HG03469 (cell line): ENCODE measurements around the gene CSDE1.
A peak's percentile ranks its signal among the peaks of the same experiment; 100 is the strongest.

ENCODE experiments used
- ATAC-seq: cut with Tn5 transposase; IDR thresholded peaks from one replicate; pipeline ENCODE4 v1.9.1; 2021; ENCODE audit warnings: mild to moderate bottlenecking, moderate library complexity, moderate number of reproducible peaks; ENCODE audit not compliant: unreplicated experiment

Gene CSDE1

DNA sequence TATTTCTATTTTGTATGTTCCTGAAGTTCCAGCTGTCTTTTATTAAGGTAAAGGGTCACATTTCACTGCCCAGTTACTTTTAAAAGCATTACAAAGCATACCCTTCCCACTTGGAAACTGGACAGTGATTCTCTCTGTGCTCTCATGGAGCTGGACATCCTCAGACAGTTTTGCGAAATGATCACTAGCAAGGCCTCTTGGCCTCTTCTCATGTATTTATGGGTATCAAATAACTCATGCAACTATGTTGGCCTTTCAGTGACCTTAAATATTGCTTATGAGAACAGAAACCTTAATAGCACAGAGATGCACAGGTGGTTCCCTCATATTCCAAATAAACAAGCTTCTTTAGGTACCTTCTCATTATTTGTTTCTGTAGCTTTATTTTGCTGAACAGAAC is 54.5 kb downstream of the CSDE1 start:
- no peak for ATAC-seq

DNA sequence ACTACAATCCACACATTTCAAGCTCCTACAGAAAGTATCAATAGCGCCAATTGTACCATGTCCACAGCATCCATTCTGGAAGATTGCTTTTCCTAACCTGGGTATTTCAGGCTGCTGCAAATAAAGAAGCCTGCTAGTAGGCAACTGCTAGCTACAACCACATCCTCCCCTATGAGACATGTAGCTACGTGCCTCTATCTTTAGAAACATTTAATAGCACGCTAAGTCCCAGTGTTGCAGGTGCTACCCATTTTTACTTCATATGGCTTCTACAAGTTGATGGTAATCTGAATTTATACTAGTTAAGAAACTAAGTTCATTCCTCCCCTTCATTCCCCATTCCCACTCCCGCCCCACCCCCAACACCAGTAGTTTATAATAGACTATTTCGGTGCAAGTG is 55.0 kb downstream of the CSDE1 start:
- no peak for ATAC-seq

- ATAC-seq = no peak
These were observed 55.9 kb downstream of the CSDE1 start for GRCh38 chr1:114701931-114702330.

DNA sequence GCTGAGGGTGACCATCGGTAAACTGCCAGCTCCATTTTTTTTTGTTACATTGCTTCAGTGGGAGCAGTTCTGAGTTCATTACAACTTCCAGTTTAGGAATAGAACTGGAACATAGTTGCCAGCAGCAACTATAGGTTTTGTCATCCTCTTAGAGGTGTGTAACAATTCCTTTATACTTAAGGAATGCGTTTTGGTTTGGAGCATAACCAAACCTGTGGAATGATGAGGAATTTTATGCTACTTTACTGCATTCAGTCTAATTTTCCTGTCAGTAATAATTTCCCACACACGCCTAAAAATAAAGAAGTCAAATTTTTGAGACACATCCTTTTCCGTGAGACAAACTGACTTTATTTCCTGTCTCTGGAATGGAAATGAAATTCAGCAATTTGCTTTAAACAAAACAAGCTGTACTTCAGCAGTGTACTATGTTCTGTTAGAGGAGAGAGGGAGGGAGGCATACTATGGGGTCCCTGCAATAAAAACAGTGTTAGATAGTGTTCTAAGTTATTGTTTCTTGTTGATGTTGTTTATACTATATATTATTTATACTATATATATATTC is 57.7 kb downstream of the CSDE1 start:
- ATAC-seq = no peak

GRCh38 chr1:114696810-114697209 is 61.0 kb downstream of the CSDE1 start:
- no peak for ATAC-seq

DNA sequence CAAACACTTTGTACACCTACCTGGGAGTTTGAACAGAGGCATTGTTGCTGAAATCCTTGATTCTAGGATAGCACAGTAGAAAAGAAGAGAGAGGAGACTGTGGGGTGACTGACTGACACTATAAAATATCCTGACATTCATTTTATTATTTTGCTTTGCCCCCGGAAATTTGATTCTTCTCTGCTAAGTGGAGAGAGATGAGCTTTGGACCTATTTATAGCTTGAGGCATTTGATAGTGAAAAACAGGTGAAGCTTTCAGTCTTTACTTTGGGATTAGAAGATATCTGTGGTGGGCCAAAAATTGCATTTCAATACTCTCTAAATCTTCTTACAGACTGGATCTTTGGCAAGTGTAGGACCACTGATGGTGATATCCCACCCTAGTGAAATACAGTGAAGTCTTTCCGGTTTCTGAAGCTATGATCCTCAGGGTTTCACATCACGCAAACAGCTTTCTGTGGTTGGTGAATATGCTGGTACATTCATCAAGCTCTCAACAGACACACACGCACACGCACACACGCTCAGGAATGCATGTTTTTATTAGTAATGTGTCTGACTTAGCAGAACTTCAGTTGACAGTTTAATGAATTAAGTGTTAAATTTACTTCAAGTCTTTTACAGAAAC is 62.2 kb downstream of the CSDE1 start, which contains the start of gene AMPD1:
AMPD1 (minus strand) TSS at position 117 of the 629 bp plus-strand sequence; CDS start at position 42, 75 bp downstream.
- ATAC-seq = no peak

- no peak for ATAC-seq
These were observed 63.1 kb downstream of the CSDE1 start for GRCh38 chr1:114694540-114695310.

DNA sequence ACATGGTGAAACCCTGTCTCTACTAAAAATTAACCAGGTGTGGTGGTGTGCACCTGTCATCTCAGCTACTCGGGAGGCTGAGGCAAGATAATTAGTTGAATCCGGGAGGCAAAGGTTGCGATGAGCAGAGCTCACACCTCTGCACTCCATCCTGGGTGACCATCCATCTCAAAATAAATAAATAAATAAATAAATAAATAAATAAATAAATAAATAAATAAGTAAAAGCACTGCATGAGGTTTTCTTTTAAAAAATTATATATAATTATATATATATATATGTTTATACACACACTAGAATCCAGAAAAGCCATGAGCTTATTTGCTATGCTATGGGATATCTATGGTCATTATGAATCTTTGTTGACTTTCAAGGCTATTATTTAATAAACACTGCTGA is 64.8 kb downstream of the CSDE1 start:
- no peak for ATAC-seq

GRCh38 chr1:114691061-114691460 is 66.7 kb downstream of the CSDE1 start:
- ATAC-seq = no peak

GRCh38 chr1:114690148-114690547 is 67.6 kb downstream of the CSDE1 start:
- no peak for ATAC-seq

DNA sequence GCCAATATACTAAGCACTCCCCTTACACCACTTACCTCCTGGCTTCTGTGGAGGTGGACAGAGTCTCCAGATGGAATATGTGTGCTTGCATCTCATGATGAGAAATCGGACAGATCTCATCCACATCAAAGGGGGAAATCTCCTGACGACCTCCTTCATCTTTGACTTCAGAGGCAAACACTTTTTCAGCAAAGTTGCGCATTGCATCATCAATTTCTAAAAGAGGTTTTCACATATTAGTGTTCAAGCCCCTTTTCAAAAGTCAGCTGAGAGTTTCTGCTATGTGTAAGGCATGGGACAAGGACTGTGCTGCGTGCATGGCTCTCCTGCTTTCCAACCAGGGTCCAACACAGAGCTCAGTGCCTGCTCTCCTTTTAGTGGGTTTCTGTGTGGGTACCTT is 69.3 kb downstream of the CSDE1 start:
- no peak for ATAC-seq

DNA sequence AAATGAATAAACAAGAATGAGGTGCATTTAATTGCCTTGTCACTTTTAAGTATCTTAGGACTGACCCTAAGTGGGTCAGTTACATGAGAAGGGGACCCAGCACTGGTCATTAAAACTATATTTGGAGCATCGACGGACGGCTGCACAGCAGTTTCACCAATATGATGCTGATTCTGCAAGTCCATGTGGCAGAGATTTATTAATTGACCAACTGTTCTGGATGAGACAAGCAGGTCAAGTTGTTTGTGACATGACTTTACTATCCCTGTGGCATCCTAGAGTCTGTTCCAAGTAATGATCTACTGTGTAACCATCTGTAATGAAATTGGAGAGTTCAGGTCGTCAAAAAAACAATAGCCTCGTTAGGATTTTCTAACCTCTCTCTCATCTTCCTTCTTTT is 71.9 kb downstream of the CSDE1 start:
- no peak for ATAC-seq

DNA sequence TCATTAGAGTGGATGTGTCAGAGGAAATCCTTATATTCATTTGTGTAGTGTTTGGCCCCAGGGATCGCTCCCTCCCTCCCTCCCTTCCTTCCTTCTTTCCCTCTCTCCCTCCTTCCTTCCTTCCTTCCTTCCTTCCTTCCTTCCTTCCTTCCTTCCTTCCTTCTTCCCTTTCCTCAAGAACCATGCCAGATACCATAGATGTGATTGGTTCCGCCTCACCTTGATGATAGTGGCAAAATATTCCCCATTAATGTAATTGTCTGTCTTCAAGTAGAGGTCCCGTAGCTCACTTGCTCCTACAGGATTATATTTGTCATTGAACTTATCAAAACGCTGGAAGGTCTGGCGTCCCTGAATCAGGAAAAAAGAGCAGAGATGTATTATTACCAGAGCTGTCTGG is 80.1 kb downstream of the CSDE1 start:
- no peak for ATAC-seq

DNA sequence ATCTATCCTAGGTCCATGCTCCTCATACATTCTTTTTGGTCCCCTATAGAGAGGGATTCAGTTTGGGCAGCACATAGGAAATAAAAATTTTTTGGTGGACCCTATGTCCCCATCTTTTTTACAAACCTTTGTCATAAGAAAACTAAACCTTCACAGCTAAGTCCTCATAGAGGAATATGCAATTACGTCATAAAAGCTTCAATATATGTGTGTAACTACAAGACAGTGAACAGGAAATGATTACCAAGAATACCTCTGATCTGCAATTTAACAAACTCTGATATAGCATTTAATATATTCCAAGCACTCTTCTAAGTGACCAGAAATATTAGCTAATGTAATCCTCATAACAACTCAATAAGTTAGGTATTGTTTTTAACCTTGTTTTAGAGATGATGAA is 81.7 kb downstream of the CSDE1 start:
- no peak for ATAC-seq

DNA sequence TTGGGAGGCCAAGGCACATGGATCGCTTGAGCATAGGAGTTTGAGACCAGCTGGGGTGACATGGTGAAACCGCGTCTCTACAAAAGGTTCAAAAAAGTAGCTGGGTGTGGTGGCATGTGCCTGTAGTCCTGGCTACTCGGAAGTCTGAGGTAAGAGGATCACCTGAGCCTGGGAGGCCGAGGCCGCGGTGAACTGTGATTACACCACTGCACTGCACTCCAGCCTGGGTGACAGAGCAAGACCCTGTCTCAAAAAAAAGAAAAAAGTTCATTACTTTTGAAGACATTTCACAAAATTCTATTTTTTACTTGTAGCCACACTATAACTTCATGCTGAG is 85.9 kb downstream of the CSDE1 start:
- ATAC-seq = no peak

- no peak for ATAC-seq
These were observed 86.5 kb downstream of the CSDE1 start for GRCh38 chr1:114671011-114671938.

GRCh38 chr1:114670083-114671010 is 87.4 kb downstream of the CSDE1 start:
- ATAC-seq = peak; percentile 90

- peak; percentile 37 for ATAC-seq
These were observed 88.2 kb downstream of the CSDE1 start, which contains the start of gene DENND2C for GRCh38 chr1:114669562-114670082. TSS of gene DENND2C (minus strand) at chr1:114670049. CDS start at chr1:114625984, 44,065 bp downstream.

- no peak for ATAC-seq
These were observed 88.8 kb downstream of the CSDE1 start for GRCh38 chr1:114668784-114669561.
